ENCODE measurements around the gene RNF223. TPM values are rescaled to one million over a fixed set of nuclear protein-coding genes. Genes with fewer than 3 reads are reported as not detected.
A peak's percentile ranks its signal among the peaks of the same experiment; 100 is the strongest.

RNF223 gene
- total RNA-seq, 4 donors from 2014 or later, result not detected

- Histone ChIP-seq H3K4me3 (no peak overlapping the region), H3K27ac (no peak overlapping the region), H3K36me3 (no peaks in the 10 kb centered on the region), H3K9me3 (no peaks in the 10 kb centered on the region), H3K4me1 (peaks cover 3 to 6% of the 10 kb centered on the region in 2 donors), H3K27me3 (no peaks in the 10 kb centered on the region)
- intact Hi-C loops (cut with DNase I; ENCODE audit: low total_unique reads), result no loop called here
- DNase-seq, result no peak
- TF ChIP-seq CTCF (IDR thresholded peaks at IDR 0.05) (no peak), POLR2A (IDR thresholded peaks at IDR 0.05) (no peak)
Measured at GRCh38 chr1:1118011-1118875, 44.1 kb upstream of the RNF223 start.

GRCh38 chr1:1117469-1117831, 43.3 kb upstream of the RNF223 start:
- intact Hi-C loops (cut with DNase I; ENCODE audit: low total_unique reads), result no loop called here
- Histone ChIP-seq H3K27ac (no peak overlapping the region), H3K9me3 (no peaks in the 10 kb centered on the region), H3K4me1 (peaks cover 3 to 6% of the 10 kb centered on the region in 2 donors), H3K4me3 (no peak overlapping the region), H3K36me3 (no peaks in the 10 kb centered on the region), H3K27me3 (no peaks in the 10 kb centered on the region)
- TF ChIP-seq CTCF (IDR thresholded peaks at IDR 0.05) (no peak), POLR2A (IDR thresholded peaks at IDR 0.05) (no peak)
- DNase-seq, result no peak

DNA sequence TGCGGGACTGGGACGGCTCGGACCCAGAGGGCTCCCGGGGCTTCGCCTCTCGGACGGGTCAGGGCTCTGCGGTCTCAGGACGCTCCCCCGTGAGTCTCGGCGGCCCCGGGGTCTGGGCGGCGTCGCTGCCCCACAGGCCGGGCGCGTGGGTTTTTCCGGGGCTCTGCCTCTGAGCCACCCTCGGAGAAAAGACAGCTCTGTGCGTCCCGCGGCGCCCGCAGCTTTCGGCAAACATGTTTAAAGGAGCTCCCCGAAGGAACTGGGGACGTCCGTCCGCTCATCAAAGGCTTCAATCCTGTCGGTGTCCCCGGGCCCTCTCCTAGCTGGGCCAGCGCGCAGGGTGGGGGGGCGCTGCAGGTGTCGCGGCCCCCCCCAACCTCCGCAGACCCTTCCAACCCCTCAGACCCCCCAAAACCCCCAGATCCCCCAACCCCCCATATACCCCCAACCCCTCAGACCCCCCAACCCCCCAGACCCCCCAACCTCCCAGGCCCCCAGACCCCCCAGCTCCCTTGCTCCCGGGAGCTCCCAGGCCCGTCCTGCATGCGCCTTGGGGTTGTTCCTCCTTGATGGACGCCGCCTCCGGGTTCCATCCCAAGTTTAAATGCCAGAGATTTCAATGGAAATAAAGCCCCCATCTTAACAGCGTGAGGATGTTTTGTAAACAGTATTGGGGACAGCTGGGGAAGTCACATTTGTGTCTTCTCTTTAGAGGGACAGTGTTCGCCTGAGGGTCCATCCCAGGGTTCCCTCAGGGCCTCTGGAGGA, 42.8 kb upstream of the RNF223 start:
- Histone ChIP-seq H3K9me3 (no peaks in the 10 kb centered on the region), H3K4me1 (peaks cover 2 to 6% of the 10 kb centered on the region in 2 donors), H3K27me3 (no peaks in the 10 kb centered on the region), H3K27ac (peak overlapping the region in 1 of 2 donors; percentile 40), H3K4me3 (peak overlapping the region; percentile 6 to 57), H3K36me3 (no peaks in the 10 kb centered on the region)
- intact Hi-C loops (cut with DNase I; ENCODE audit: low total_unique reads), result no loop called here
- DNase-seq, result peak in 1 of 2 donors; percentile 32
- TF ChIP-seq POLR2A (IDR thresholded peaks at IDR 0.05) (no peak), CTCF (IDR thresholded peaks at IDR 0.05) (no peak)

- peak within 1 kb of the TSS; percentile 59 to 65 for H3K4me3 ChIP-seq
- peak within 1 kb of the TSS; percentile 75 to 76 for H3K27ac ChIP-seq
- H3K27me3 ChIP-seq, result no peaks in the 10 kb centered on the region
- H3K9me3 ChIP-seq, result no peaks in the 10 kb centered on the region
- no peaks in the 10 kb centered on the region for H3K36me3 ChIP-seq
- peak; percentile 98 to 100 for DNase-seq
- intact Hi-C loops (cut with DNase I; ENCODE audit: low total_unique reads), result no loop called here
- peaks cover 0 to 6% of the 10 kb centered on the region in 2 donors for H3K4me1 ChIP-seq
- TF ChIP-seq POLR2A (IDR thresholded peaks at IDR 0.05) (peak in 1 of 2 donors; percentile 23), CTCF (IDR thresholded peaks at IDR 0.05) (peak in 1 of 4 experiments; percentile 33)
Measured at GRCh38 chr1:1115786-1116700, 41.9 kb upstream of the RNF223 start, which contains the start of gene C1orf159. Gene C1orf159, minus strand, starts transcription at chr1:1116089. Its CDS starts 24,546 bp downstream, at chr1:1091543.
